MM.1S (cell line): ENCODE data around the gene GEMIN8.

ENCODE experiments used
- EZH2phosphoT487 ChIP-seq: fragments of 300-600 bp; sonication (generic); IDR thresholded peaks from 2 replicates; pipeline ENCODE4 v1.6.1; 2018; ENCODE audit warnings: antibody characterized with exemption, low read length
- TF ChIP-seq, protein P1 (sequence below): fragments of 300-600 bp; sonication (generic); IDR thresholded peaks from 2 replicates; pipeline ENCODE4 v1.5.1; 2016; ENCODE audit warnings: antibody characterized with exemption, low read length, mixed read lengths

DNA sequence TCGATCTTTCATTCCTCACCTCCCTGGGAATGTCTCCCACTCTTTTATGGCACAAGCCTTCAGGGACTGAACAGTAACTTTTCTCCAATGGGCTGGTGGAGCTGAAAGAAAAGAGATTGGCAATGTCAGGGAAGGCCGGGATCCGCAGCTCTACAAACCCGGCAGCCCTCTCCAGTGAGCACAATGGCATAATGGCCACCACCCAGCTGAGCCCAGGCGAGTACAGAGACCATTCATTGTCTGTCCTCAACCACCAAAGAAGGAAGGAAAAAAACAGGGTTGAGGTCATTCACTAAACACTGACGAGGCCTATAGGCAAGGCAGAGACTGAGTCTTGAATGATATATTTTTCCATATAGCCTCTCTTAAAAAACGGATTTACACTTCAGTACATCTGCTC, 3.6 kb downstream of the GEMIN8 start:
- TF ChIP-seq, protein P1, sequence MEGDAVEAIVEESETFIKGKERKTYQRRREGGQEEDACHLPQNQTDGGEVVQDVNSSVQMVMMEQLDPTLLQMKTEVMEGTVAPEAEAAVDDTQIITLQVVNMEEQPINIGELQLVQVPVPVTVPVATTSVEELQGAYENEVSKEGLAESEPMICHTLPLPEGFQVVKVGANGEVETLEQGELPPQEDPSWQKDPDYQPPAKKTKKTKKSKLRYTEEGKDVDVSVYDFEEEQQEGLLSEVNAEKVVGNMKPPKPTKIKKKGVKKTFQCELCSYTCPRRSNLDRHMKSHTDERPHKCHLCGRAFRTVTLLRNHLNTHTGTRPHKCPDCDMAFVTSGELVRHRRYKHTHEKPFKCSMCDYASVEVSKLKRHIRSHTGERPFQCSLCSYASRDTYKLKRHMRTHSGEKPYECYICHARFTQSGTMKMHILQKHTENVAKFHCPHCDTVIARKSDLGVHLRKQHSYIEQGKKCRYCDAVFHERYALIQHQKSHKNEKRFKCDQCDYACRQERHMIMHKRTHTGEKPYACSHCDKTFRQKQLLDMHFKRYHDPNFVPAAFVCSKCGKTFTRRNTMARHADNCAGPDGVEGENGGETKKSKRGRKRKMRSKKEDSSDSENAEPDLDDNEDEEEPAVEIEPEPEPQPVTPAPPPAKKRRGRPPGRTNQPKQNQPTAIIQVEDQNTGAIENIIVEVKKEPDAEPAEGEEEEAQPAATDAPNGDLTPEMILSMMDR = no peak
- no peak for TF ChIP-seq EZH2phosphoT487
